NCI-H226 (cell line): ENCODE results near the gene PLXNB2.
"Not testable (repeated sequence)": the region's sequence is repeated elsewhere in the genome, so short reads cannot be mapped to it uniquely, and the experiment has no call there.

Experiments
- DNase-seq: peaks from one replicate; pipeline ENCODE4 v3.0.0-alpha.2; 2015

Gene PLXNB2

GRCh38 chr22:50325444-50326224 lies 18.2 kb upstream of the PLXNB2 start:
- DNase-seq = no peak

GRCh38 chr22:50323900-50324299 lies 16.5 kb upstream of the PLXNB2 start:
- no peak for DNase-seq

DNA sequence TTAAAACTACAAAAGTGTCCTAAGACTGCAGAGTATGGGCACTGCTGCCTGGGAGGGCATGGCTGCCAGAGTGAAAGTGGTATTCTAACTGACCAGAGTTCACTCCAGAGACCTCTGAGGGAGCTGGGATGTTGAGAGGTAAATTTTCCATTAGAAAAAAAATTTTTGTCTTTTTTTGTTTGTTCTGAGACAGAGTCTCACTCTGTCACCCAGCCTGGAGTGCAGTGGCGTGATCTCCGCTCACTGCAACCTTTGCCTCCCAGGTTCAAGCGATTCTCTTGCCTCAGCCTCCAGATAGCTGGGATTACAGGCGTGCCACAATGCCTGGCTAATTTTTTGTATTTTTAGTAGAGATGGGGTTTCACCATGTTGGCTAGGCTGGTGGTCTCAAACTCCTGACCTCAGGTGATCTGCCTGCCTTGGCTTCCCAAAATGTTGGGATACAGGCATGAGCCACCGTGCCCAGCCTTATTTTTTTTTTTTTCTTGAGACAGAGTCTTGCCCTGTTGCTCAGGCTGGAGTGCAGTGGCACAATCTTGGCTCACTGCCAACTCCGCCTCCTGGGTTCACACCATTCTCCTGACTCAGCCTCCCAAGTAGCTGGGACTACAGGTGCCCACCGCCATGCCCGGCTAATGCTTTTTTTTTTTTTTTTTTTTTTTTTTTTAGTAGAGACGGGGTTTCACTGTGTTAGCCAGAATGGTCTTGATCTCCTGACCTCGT lies 15.1 kb upstream of the PLXNB2 start:
- not testable (repeated sequence) for DNase-seq

DNA sequence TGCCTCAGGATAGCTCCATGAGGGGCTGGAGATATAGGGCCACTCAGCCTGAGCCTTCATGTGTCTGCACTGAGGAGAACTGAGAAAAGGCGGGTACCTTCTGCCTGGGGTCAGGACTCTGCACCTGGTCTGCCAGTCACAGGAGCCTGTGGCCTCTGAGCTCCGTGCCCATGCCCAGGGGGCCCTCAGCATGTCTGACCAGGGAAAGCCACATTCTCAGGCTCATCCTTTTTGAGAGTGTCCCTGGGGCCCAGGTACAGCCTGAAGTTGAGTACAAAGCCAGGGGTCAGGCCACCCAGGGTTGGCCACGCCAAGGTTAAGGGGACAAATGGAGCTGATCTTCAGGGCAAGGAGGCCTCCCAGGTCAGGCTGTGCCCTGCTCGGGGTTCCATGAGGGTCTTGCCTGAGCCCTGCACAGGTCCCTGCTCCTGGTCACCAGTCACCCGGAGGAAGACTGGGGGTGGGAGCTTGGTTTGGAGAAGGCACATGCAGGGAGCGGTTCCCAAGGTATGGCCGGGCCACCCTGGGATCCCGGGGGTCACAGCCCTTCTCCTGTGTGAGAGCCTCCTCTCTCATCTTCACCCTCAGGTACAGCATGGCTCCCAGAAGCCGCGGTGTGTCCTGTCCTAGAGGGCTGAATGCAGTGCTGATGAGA lies 13.4 kb upstream of the PLXNB2 start:
- no peak for DNase-seq

GRCh38 chr22:50320116-50320515 lies 12.7 kb upstream of the PLXNB2 start:
- DNase-seq = no peak

DNA sequence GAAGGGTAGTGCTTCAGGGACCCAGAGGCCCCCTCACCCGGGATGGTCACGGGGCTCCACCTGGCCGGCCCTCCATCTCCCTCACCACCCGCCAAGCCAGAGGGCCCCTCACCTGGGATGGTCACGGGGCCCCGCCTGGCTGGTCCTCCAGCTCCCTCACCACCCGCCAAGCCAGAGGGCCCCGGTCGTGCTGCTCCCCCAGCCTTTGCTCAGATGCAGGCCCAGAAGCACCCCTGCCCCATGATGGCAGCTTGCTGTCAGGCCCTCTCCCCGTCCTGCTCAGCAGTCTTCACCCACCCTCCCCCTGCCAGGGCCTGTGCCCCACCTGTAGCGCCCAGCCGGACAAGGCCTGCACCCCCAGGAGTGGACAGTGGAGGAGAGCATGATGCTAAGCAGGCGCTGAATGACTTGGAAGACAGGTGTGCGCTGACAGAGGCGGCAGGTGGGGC lies 12.1 kb upstream of the PLXNB2 start:
- no peak for DNase-seq

DNA sequence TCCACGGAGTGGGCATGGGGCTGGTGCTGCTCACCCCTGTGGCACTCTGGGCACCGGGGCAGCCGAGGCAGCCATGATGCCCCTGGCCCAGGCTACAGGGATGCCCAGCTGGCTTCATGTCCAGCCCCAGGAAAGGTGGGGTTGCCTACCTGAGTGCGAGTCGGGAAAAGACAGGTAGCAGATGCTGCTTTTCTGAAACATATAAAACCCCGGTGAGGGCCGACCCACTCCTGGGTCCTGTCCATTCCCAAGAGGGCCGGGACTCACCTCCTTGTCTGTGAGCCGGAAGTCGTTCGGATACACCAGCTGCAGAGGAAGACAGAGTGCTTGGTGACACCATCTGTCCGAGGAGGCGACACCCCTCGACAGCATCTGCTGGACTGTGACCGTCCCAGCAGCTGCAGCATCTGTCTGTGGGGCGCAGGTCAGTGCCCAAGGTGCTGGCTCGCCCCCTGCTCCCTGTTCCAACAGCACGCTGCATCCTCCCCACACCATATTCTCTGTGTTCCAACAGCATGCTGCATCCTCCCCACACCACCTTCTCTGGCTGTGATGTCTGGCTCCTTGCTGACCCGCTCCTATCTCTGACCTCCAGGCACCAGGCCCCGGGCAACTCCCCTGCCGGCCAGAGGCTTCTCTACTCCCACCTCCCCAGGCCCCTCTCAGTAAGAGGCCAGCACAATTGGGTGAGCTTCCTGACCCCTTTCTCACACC lies 11.4 kb upstream of the PLXNB2 start:
- no peak for DNase-seq

DNA sequence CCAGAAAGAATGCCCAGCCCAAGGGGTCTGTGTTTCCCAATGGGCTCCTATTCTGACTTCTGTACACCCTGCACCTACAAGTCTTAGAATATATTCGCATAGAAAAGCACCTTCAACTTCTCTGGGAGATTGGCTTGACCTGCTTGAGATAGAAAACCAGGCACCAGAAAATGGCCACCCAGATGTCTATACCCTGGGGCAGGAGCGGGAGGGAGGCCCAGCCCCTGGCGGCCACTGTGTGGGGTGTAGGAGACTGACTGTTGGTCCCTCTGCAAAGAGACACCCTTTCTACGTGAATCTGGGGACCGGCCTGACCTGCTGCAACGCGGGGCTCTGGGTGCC lies 10.9 kb upstream of the PLXNB2 start:
- DNase-seq = no peak

GRCh38 chr22:50317674-50318073 lies 10.2 kb upstream of the PLXNB2 start:
- no peak for DNase-seq

DNA sequence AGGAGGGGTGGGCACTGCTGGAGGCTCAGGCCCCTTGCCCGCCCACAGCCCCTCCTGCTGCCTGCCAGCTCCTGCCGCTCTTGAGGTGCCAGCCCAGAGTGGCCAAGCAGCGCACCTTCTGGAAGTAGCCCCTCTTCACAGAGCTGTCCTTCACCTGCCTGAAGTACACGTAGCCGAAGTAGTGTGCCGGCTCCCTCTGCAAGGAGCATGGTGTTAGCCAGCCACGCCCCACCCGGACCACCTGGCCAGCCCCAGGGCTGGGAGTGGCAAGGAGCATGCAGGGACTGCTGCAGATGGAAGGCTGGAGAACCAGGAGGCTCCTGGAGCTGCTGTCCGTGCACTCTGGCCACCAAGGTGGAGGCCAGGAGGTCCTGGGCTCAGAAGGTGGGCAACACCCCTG lies 9.7 kb upstream of the PLXNB2 start:
- DNase-seq = no peak

- DNase-seq = no peak
Observed at GRCh38 chr22:50316114-50317065, 8.9 kb upstream of the PLXNB2 start.

DNA sequence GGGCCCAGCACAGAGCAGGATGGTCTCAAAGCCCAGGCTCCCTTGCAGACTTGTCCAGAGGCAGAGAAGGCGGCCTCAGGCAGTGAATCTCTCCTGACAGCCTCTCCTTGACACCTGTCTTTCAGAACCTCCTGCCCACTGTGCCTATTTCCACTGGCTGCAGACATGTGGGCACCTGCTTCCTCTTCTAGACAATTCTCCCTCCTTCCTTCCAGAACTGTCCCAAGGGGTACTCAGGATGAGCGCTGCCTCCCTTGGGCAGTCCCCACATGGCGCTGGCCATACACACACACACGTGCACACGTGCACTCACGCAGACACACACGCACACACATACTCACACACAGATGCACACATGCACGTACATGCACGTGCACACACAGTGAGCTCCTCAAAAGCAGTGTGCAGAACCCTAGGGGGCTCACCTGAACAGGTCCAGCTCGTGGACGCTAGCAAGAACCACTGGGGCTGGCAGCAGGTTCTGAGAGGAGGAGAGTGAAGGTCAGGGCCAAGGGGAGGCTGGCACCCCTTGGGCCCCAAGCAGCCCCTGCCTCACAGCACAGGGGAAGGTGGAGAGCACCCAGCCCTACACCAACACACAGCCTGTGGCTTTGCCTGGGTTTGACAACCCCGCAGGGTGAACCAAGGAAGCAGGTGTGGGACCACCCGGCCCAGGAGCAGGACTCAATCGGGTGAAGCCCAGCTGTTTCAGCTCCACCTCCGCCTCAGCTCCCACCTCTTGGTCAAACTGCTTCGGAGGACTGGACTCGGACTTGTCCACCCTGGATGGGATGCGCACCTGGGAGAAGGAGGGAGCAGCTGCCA lies 8.1 kb upstream of the PLXNB2 start:
- no peak for DNase-seq

GRCh38 chr22:50314455-50315288 lies 7.2 kb upstream of the PLXNB2 start:
- DNase-seq = no peak

GRCh38 chr22:50314081-50314454 lies 6.6 kb upstream of the PLXNB2 start:
- no peak for DNase-seq

DNA sequence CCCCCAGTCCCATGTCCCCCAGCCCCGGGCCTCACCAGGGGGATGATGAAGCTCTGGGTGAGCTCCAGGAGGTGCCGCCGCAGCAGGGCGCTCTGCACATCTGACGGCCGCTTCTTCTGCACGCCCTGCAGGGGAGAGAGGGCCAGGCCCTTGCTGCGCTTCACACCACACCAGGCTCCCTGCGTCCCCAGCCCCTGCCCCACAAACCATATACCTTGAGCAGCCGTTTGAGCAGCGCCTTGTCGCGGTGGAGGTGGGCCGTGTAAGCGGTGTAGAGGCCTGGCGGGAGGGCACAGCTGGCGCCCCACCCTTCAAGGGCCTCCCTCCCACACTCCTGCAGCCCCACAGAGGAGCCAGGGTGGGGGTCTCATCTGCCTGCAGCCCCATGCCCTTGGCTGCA lies 6.2 kb upstream of the PLXNB2 start:
- DNase-seq = no peak

DNA sequence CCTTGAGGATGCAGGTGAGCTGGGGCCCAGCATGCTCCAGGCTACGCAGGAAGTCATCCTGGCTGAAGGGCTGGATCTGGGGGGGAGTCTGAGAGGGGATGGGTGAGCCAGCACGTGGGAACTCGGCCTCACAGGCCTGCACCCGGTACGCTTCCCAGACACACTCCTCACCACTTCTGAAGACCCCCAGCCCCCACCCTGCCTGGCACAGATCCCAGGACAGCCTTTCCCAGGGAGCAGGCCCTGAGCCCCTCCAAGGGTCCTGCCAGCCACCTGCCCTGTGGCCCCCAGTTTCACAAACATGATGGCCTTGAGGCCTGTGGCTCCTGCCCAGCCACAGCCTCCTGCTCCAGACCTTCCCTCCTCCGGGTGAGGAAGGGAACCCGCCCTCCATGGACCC lies 5.6 kb upstream of the PLXNB2 start:
- DNase-seq = no peak

DNA sequence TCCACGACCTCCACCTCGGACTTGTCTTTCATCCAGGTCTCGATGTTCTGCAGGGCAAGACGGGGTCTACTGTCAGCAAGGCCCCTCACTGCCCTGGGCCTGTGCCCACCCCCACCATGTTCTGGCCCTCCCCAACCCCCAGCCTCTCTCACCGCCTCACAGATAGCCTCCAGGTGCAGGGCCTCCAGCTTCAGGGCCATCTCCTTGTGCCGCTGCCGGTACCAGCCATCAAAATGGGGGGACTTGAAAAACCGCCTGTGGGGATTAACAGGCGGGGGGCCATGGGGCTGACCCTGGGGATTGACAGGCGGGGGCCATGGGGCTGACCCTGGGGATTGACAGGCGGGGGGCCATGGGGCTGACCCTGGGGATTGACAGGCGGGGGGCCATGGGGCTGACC lies 4.9 kb upstream of the PLXNB2 start:
- no peak for DNase-seq

GRCh38 chr22:50311606-50312351 lies 4.3 kb upstream of the PLXNB2 start:
- no peak for DNase-seq

- DNase-seq = no peak
Observed at GRCh38 chr22:50310949-50311444, 3.6 kb upstream of the PLXNB2 start.
